Natural killer cell (primary cell): ENCODE measurements around the gene OXCT2. TPM values are rescaled to one million over a fixed set of nuclear protein-coding genes. Genes with fewer than 3 reads are reported as not detected.
A peak's percentile ranks its signal among the peaks of the same experiment; 100 is the strongest.

Experiments
- ATAC-seq, 3 donors: fragments of 150-1000 bp in 2 of 3; fragments of 200-7000 bp in 1 of 3; cut with Tn5 transposase; 1 replicate in 1 of 3; 2 replicates in 2 of 3; pipeline ENCODE4 v1.10.0; 2021; ENCODE audit warnings: mild to moderate bottlenecking in 2 of 3, moderate library complexity in 2 of 3
- DNase-seq, 2 donors: peaks; one replicate each; pipeline versions ENCODE4 v3.0.0 to v3.0.0-alpha.2; 2013 to 2021; ENCODE audit warnings: mixed read lengths in 1 of 2
- H3K27ac ChIP-seq: one replicate; pipeline ENCODE4 v1.5.1; 2013; ENCODE audit warnings: mild to moderate bottlenecking, low read length
- H3K27me3 ChIP-seq: one replicate; pipeline ENCODE4 v1.6.1; 2013; ENCODE audit warnings: low read length; ENCODE audit not compliant: control insufficient read depth, insufficient read depth
- H3K36me3 ChIP-seq: one replicate; pipeline ENCODE4 v1.6.1; 2013; ENCODE audit warnings: low read length; ENCODE audit not compliant: control insufficient read depth, insufficient read depth
- H3K4me1 ChIP-seq: one replicate; pipeline ENCODE4 v1.6.1; 2013; ENCODE audit warnings: low read length; ENCODE audit not compliant: control insufficient read depth, insufficient read depth
- H3K4me3 ChIP-seq: one replicate; pipeline ENCODE4 v1.5.1; 2013; ENCODE audit warnings: low read length
- H3K9me3 ChIP-seq: one replicate; pipeline ENCODE4 v1.6.1; 2013; ENCODE audit warnings: low read length; ENCODE audit not compliant: control insufficient read depth, insufficient read depth
- H3K27ac Mint-ChIP-seq, 2 donors: one replicate each; pipeline ENCODE4 v1.8.0; 2022; ENCODE audit warnings: mild to moderate bottlenecking in 2 of 2, mixed read lengths in 2 of 2, moderate library complexity in 1 of 2
- H3K27me3 Mint-ChIP-seq, 2 donors: one replicate each; pipeline ENCODE4 v1.8.0; 2022; ENCODE audit warnings: low read depth in 2 of 2, mixed read lengths in 2 of 2
- H3K36me3 Mint-ChIP-seq: one replicate; pipeline ENCODE4 v1.8.0; 2022; ENCODE audit warnings: mixed read lengths
- H3K4me1 Mint-ChIP-seq, 2 donors: one replicate each; pipeline ENCODE4 v1.8.0; 2022; ENCODE audit warnings: mixed read lengths in 2 of 2
- H3K4me3 Mint-ChIP-seq: one replicate; pipeline ENCODE4 v1.8.0; 2022; ENCODE audit warnings: mild to moderate bottlenecking, moderate library complexity, mixed read lengths
- H3K9me3 Mint-ChIP-seq, 2 donors: one replicate each; pipeline ENCODE4 v1.8.0; 2022; ENCODE audit warnings: mixed read lengths in 2 of 2
- WGBS: methylation state at CpG from one replicate; pipeline ENCODE4 v1.1.7; 2013; ENCODE audit warnings: missing lambda C conversion rate; ENCODE audit not compliant: insufficient coverage; 5-methylcytosine and 5-hydroxymethylcytosine counted together
- intact Hi-C: fragments of 100-400 bp; cut with micrococcal nuclease; formaldehyde crosslinking; loops from one replicate; pipeline ENCODE4 v1.14.2; 2022
- total RNA-seq, 4 donors: library from RNA; stranded (reverse); fragments of 120-200 nt in 1 of 4; gene quantifications; one replicate each; pipeline versions ENCODE4 v1.2.3 to v1.2.4, GENCODE V29; 2013 to 2022
- TF ChIP-seq, protein P1 (sequence below): fragments of 200-600 bp; IDR thresholded peaks from one replicate; pipeline ENCODE4 v1.8.0; 2022; ENCODE audit warnings: antibody characterized with exemption

The OXCT2 gene
- total RNA-seq, 3 donors from 2014 or later (not counting 1 experiment from before 2014, with no cell fraction given), result 0.42 to 2.2 (median 1.9) TPM

DNA sequence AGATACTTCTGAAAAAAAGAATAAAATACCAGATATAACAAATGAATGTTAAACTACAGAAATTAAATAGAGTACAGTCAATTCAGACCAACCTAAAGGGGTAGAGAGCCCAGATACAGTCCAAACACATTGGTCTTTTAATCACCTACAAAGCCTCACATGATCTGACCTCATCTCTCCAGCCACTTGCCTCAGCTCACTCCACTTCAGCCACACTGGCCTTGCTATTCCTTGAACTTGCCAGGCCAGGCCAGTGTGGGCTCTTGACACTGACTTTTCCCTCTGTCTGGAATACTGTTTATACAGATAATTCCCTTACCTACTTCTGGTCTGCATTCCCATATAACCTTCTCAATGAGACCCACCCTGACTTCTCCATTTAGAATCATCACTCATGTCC, 49.5 kb downstream of the OXCT2 start:
- H3K27me3 ChIP-seq, result peaks cover 14% of the 10 kb centered on the region
- H3K4me1 Mint-ChIP-seq, result peaks cover 0 to under 1% of the 10 kb centered on the region in 2 donors

DNA sequence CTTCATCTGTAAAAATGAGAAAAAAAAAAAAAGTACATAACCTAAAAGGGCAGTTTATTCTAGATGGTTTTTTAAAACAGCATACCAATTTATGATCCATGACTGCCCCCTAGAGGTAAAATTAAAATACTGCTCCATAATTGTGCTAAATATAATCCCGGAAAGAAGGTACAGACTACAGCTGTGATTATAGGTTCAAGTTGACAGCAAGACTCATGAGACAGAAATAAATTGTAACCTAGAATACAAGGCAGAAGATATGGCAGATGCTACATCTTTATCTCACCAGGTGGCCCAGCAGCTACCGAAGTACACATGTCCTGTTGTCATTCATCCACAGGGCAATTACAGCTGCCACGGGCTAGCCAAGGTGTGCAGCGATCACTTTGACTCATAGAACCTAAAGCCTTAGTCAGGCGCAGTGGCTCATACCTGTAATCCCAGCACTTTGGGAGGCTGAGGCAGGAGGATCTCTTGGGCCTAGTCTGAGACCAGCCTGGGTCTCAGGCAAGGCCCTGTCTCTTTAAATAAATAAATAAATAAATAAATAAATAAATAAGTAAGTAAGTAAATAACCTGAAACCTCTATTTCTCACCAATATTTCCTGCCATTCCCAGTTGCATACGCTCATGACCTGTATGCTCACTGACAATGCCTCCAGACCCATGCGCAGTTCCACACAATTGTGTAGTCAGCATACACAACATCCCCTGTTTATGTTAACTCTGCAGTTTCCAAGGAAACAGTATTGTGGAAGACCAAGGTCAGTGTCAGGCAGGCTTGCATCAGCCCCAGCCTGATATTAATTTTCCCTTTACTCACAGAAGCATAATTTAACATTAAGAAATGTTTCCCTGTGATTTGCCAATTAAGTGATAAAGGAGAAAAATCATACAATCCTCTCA, 50.8 kb downstream of the OXCT2 start:
- H3K27ac ChIP-seq, result no peak overlapping the region

More for the DNA sequence above, 49.5 kb downstream of the OXCT2 start:
- no peaks in the 10 kb centered on the region for H3K4me1 ChIP-seq
- H3K27ac ChIP-seq, result no peak overlapping the region
- ATAC-seq, result no peak
- H3K4me3 Mint-ChIP-seq, result no peak overlapping the region
- no peaks in the 10 kb centered on the region for H3K9me3 Mint-ChIP-seq
- H3K27ac Mint-ChIP-seq, result no peak overlapping the region
- TF ChIP-seq, protein P1, sequence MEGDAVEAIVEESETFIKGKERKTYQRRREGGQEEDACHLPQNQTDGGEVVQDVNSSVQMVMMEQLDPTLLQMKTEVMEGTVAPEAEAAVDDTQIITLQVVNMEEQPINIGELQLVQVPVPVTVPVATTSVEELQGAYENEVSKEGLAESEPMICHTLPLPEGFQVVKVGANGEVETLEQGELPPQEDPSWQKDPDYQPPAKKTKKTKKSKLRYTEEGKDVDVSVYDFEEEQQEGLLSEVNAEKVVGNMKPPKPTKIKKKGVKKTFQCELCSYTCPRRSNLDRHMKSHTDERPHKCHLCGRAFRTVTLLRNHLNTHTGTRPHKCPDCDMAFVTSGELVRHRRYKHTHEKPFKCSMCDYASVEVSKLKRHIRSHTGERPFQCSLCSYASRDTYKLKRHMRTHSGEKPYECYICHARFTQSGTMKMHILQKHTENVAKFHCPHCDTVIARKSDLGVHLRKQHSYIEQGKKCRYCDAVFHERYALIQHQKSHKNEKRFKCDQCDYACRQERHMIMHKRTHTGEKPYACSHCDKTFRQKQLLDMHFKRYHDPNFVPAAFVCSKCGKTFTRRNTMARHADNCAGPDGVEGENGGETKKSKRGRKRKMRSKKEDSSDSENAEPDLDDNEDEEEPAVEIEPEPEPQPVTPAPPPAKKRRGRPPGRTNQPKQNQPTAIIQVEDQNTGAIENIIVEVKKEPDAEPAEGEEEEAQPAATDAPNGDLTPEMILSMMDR, result no peak
- H3K9me3 ChIP-seq, result no peaks in the 10 kb centered on the region
- H3K27me3 Mint-ChIP-seq, result peaks cover 35 to 50% of the 10 kb centered on the region in 2 donors
- no peaks in the 10 kb centered on the region for H3K36me3 Mint-ChIP-seq
- intact Hi-C loops, result loop anchor here (2.0 to 5.0 kb wide), 3 partner anchors 19 to 69 kb away; partner anchors contain the start of gene NT5C1A
- H3K4me3 ChIP-seq, result no peak overlapping the region
- no peaks in the 10 kb centered on the region for H3K36me3 ChIP-seq
- no peak for DNase-seq

More for the DNA sequence above, 50.8 kb downstream of the OXCT2 start:
- H3K36me3 ChIP-seq, result no peaks in the 10 kb centered on the region
- H3K27me3 ChIP-seq, result peaks cover 14% of the 10 kb centered on the region
- Mint-ChIP-seq H3K27me3 (peaks cover 32 to 46% of the 10 kb centered on the region in 2 donors), H3K4me3 (no peak overlapping the region), H3K9me3 (no peaks in the 10 kb centered on the region), H3K4me1 (no peaks in the 10 kb centered on the region), H3K36me3 (no peaks in the 10 kb centered on the region), H3K27ac (no peak overlapping the region)
- H3K4me1 ChIP-seq, result no peaks in the 10 kb centered on the region
- ATAC-seq (peak; percentile 78 to 85 (median 82)), DNase-seq (peak in 1 of 2 donors; percentile 85)
- H3K4me3 ChIP-seq, result no peak overlapping the region
- WGBS, result 49% methylated on average over 7 of the region's 7 CpGs
- intact Hi-C loops, result loop anchor here (1.0 to 5.0 kb wide), 4 partner anchors 18 to 114 kb away; partner anchors contain the start of gene NT5C1A
- TF ChIP-seq, protein P1, result peak; percentile 88
- H3K9me3 ChIP-seq, result no peaks in the 10 kb centered on the region

Other genes with a start within 250 kb of the OXCT2 start
- gene PABPC4, start 194.6 kb downstream of the OXCT2 start, total RNA-seq, result 100 to 1,000 TPM; 161 to 325 (median 275) TPM
- gene HEYL, start 131.7 kb downstream of the OXCT2 start, total RNA-seq, result not detected
- gene NT5C1A, start 99.2 kb downstream of the OXCT2 start, total RNA-seq, result not detected
- 1 to 10 TPM in 2 of 3 donors, under 1 TPM in 1; 0.78 to 1.6 (median 1.3) TPM for gene HPCAL4, start 79.9 kb downstream of the OXCT2 start, total RNA-seq
- gene PPIE, start 32.5 kb downstream of the OXCT2 start, total RNA-seq, result 10 to 100 TPM; 44.3 to 62.8 (median 59.8) TPM
- gene BMP8B, start 17.5 kb upstream of the OXCT2 start, total RNA-seq, result 1 to 10 TPM; 2.8 to 4.3 (median 3.6) TPM
- 10 to 100 TPM in 1 of 3 donors, 1 to 10 TPM in 2; 8.8 to 14.6 (median 9.9) TPM for gene TRIT1, start 112.2 kb upstream of the OXCT2 start, total RNA-seq
- 1 to 10 TPM in 1 of 3 donors, under 1 TPM in 2; 0.70 to 1.9 (median 0.92) TPM for gene MYCL, start 130.6 kb upstream of the OXCT2 start, total RNA-seq
- gene MFSD2A, start 183.8 kb upstream of the OXCT2 start, total RNA-seq, result 1 to 10 TPM; 2.8 to 4.4 (median 3.7) TPM